ENCODE data around the gene CARD9.

CARD9 gene

DNA sequence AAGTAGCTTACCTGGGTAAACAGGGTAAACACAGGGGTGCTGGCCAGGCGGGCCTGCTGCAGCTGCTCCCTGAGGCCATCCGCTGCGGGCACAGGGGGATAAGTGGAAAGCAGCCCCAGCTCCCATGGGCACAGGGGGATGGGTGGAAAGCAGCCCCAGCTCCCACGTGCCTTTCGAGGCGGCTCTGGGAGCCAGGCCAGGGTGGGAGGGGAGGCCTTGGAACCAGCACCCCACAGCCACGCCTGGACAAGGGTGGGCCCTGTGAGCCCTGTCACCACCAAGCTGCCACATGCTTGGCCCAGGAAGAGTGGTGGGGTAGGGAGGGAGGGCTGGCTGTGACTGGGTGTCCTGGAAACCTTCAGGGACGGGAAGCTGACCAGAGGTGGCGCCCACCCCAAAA lies 7.8 kb upstream of the CARD9 start:
- no peak for DNase-seq (ENCODE audit: low read depth in 1 of 2, low spot score in 1 of 2)

DNA sequence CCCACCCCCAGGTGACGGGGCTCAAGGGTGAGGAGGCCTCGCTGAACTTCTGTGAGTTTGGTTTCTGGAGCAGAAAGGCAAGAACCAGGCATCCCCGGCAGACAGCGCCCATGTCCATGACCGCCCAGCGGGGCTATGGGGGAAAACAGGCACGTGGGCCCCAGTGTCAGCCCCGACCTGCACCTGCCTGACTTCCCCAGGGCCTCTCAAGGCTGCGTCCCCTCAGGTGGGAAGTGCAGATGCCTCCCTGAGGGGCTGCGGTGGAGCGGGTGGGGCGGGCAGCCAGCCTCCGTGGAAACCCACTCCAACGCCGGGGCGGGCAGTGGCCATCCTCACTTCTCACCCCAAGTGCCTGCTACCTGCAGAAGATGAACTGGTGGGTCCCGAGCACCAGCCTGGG lies 6.9 kb upstream of the CARD9 start:
- DNase-seq (ENCODE audit: low read depth in 1 of 2, low spot score in 1 of 2): no peak

DNA sequence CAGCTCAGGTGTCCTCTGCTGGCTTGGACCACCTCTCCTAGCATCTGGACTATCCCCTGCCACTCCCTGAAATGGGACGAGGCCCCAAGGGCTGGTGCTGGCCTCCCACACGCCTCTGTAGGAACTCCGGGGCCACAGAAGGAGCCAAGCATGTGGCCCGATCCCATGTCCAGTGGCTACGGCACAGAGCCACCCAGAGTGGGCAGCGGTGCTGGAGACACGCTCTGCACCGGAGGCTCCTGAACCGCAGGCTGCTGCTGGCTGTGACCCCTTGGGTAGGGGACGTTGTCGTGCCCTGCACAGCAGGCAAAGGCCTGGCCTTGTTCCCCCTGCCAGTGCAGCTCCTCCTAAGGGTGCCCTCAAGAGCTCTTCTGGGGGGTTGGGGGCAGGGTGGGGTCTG lies 6.4 kb upstream of the CARD9 start:
- no peak for DNase-seq (ENCODE audit: low read depth in 1 of 2, low spot score in 1 of 2)

DNA sequence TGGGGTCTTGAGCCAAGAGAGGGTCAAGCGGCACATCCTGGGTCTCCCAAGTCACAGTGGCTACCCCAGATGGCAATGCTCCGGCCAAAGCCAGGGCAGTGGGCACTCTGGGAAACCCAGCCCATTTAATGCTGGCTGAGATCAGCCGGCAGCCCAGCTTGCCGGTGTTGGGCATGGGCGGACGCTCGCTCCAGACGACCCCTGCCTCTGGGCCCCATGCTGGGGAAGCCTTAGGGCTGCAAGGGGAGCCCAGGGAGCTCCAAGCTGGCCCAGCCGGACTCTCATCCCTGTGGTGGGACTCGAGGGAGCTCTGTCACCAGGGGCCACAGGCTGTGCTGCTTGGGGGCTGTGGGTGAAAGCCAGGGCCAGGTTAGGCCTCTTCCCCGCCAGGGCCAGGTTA lies 5.9 kb upstream of the CARD9 start:
- no peak for DNase-seq (ENCODE audit: low read depth in 1 of 2, low spot score in 1 of 2)

DNA sequence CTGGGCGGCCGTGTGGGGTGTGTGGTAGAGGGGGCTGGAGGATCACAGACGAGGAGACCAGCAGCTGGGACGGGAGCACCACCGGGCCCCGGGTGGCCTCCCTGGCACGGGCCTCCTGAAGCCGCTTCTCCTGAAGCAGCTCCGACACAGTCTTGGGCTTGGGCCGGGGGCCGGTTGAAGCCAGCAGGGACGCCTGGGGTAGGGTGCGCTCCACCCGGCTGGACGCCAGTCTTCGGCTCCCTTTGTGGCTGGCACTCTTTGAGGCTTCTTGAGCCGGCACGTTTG lies 5.5 kb upstream of the CARD9 start:
- DNase-seq (ENCODE audit: low read depth in 1 of 2, low spot score in 1 of 2): no peak

DNA sequence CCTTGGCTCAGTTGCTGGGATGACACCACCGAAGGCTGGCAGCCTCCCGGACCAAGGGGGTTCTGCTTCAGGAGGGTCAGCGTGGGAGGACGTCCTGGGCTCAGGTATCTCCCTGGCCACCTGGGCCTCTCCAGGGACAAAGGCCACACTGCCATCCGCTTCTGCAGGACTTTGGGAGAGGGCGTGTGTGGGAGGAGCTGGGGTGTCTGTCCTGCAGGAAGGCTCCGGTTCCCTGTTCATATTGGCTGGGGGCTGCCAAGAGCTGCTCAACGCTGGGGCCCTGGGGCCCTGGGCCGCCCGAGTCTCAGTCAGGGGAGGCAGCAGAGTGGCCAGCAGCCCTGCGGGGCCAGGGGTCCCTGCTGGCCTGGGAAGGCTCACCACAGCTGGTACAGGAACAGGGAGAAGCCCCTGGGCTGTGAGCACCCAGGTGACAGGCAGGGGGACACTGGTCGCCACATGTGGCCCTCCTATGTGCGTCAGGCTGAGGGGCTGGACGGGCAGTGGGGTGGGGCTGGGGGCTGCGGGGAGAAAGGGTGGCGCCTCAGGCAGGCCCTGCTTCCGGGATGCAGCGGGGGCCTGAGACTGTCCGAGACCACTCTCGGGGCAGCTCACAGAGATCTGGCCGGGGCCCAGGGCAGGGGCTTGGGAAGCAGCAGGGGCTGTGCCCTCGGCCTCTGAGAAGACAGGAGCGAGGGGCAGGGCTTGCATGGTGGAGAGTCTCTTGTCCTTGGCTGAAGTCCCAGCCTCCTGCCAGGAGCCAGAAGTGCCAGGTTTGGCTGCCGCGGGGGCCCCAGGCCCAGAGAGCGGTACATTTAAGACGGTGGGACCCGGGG lies 4.9 kb upstream of the CARD9 start:
- no peak for DNase-seq (ENCODE audit: low read depth in 1 of 2, low spot score in 1 of 2)

DNA sequence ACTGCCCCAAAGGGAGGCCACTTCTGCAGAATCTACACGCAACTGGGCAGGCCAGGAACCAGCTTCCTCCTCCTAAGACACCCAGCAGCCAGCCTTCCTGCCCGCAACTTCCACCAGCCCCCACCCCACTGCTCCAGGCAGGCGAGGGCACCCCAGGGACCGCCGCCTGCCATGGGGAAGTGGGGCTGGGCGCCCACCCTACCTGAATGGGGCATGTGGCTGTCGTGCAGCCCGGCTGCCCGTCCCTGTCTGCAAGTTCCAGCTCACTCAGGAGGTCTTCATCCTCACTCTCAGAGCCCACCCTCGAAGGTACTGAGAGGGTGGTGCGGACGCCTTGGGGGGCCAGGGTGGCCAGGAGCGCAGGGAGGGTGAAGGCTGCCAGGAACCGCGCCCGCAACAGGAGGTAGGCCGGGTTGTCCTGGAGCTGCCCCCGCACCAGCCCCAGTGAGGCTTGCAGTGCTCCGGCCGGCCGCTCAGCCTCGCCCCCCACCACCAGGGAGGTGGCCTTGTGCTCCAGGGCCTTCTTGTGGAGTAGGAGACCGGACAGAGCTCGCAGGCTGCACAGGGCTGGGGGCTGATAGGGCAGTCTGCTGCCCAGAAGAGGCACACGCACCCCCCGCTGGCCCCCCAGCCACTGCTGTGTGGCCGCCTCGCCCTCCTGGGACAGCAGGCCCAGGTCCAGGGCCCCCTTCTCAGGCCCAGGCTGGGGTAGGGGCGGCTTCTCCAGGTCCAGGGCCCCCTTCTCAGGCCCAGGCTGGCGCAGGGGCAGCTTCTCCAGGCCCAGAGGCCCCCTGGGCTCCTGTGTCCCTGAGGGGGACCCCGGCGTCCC lies 4.1 kb upstream of the CARD9 start:
- no peak for DNase-seq (ENCODE audit: low read depth in 1 of 2, low spot score in 1 of 2)

DNA sequence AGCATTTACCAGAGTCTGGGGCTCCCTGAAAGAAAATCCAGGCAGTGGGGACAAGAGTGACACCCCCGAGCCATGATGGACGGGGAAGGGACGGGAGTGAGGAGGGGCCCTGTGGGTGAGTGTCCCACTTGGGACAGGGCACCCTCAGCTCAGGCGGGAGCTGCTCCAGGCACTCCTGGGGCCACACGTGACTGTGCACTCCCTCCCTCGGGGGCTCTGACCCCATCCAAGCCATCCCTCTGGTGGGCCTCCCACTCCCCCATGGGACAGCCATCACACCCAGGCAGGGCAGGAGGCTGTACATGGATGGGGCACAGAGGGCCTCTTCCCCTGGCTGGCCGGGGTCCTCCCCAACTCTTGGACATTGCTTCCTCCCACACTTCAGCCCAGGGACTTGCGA lies 3.0 kb upstream of the CARD9 start:
- no peak for DNase-seq (ENCODE audit: low read depth in 1 of 2, low spot score in 1 of 2)

DNA sequence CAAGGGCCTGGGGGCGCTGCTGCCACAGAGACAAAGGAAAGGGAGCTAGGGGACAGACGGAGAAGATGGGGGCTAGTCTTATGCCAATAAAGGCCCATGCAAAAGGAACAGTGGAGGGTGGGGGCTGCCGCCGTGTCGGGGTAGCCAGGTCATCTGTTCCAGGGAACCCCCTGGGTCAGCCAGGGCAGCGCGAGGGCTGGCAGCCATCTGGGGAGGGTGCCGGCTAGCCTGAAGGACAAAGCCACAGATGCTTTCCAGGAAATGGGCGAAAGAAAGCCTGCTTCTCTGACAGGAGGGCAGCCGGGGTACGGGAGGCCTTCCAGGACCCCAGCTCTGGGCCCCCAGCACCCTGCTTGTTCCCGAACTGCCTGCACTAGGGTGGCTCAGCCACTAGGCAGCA lies 1.6 kb upstream of the CARD9 start:
- no peak for DNase-seq (ENCODE audit: low read depth in 1 of 2, low spot score in 1 of 2)

DNA sequence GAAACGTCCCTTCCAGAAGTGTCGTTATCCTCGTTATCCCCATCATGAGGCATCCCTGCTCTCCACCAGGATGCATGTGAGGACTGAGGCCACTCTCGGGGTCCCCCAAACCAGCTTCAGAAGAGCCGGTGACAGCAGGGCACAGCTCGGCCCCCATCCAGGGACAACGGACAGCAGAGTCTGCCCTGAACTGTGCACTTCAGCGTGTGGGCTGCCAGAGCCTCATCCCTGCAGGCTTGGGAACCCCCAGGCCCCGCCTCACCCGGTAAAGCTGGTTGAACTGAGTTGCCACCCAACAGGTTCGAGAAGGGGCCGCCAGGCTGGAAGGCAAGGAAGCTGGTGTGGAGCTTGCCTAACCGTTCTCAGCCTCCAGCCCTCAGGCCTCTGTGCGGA lies 710 bp upstream of the CARD9 start:
- no peak for DNase-seq (ENCODE audit: low read depth in 1 of 2, low spot score in 1 of 2)

DNA sequence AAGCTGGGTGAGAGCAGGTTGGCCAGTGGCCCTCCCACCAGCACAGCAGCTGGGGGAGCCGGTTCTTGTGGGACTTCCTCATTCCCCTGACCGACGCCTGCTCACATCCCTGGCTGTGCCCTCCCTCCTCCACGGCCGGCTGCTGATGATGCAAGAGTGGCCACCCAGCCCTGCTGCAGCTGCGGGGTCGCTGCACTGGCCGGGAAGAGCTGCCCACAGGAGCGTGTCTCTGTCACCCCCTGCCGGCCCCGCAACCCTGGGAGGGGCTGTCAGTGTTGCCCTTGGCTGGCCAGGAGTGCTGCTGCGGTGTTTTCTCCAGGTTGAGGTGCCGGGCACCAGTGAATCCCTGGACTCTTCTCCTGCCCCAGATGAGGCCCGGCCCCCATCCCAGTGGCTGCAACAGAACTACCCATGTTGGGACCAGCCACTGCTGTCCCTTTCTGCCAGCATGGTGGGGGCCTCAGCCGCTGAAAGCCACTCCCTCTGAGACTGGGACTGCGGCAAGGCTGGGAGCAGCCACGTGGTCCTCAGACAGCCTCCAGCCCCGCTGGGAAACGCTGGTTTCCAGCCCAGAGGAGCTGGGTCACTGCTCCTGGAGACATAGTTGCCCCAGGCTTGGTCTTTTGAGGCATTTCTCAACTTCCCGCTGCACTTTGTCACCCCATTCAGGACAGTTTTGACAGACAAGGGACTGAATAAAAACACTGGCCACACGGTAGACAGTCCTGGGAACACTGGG lies 739 bp downstream of the CARD9 start:
- no peak for DNase-seq (ENCODE audit: low read depth in 1 of 2, low spot score in 1 of 2)

DNA sequence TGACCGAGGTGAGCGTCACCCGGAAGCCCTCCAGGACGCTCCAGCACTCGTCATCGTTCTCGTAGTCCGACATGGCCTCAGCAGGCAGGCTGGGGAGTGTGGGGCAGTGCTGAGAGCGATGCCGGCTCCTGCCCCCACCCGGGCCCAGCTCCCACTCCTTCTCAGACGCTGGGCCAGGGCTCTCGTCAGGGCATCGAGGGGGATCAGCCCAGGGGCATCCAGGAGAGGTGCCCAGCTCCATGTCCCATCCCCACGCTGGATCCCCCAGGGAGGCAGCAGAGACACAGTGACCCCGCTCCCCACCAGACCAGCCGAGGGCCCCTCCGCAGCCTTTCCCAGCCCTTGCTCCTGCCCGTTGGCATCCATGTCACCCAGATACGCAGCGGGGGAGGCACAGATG lies 1.5 kb downstream of the CARD9 start:
- no peak for DNase-seq (ENCODE audit: low read depth in 1 of 2, low spot score in 1 of 2)

DNA sequence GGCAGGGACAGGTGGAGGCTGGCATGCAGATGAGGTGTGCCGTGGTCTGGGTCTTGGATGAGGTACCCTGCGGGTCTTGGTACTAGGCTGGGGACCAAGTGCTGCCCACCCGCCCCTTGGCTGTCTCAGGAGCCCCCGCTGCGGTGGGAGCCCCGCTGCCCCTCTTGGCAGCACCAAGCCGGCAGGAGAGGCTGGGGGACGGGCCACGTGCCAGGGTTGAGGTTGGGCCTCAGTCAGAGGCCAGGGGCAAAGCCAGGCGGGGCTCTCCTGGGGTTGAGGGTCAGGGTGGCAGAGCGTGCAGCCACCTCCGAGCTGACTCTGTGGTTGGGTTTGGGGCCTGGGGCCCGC lies 2.0 kb downstream of the CARD9 start:
- DNase-seq (ENCODE audit: low read depth in 1 of 2, low spot score in 1 of 2): no peak

DNA sequence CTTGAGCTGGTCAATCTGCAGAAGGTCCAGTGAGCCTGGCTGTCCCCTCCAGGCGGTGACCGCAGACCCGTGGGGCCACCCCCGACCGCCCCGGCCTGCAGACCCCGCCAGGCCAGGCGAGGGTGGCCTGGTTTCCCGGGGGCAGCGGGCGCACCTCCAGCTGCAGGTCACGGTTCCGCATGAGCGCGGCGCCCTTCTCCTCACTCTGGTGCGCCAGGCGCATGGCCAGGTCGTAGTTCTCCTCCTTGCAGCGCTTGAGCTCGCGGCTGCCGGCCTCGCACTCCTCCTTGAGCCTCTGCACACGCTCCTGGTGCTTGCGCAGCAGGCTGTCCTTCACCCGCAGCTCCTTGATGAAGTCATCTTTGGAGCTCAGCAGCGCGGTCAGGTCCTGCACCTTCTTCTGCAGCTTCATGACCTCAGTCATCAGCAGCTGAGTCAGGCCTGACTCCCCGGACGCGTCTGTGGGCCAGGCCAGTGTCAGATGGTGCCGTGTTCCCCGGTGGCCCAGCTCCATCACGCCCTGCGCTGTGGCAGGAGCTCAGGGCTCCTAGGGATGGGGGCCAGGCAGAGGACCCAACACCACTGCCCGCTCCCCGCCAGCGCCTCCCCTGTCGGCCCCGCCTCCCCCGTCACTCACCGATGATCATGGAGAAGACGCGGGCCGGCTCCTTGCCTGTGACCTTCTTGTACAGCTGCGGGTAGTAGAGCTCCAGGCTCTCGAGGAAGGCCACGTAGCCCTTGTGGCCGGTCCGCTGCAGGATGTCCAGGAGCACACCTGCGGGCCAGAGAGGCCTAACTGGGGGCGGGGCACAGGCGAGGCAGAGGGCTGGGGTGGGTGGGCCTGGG lies 2.6 kb downstream of the CARD9 start:
- DNase-seq (ENCODE audit: low read depth in 1 of 2, low spot score in 1 of 2): no peak

DNA sequence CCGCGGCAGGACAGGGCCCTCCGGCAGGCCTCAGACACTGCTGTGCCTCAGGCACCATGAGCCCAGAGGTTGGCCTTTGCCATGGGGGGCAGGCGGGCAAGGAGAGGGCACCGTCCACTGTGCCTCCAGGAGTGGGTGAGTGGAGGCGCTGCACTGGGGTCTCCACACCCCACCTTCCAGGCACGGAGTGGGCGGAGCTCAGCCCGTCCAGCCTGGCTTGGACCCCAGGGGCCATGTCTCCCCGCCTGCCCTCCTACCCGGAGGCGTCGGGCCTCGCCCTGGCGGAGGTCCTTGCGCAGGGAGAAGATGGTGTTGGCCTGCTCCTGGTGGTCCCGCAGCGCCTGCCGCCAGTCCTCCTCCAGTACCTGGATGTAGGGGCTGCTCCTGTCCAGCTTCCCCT lies 3.4 kb downstream of the CARD9 start:
- no peak for DNase-seq (ENCODE audit: low read depth in 1 of 2, low spot score in 1 of 2)

DNA sequence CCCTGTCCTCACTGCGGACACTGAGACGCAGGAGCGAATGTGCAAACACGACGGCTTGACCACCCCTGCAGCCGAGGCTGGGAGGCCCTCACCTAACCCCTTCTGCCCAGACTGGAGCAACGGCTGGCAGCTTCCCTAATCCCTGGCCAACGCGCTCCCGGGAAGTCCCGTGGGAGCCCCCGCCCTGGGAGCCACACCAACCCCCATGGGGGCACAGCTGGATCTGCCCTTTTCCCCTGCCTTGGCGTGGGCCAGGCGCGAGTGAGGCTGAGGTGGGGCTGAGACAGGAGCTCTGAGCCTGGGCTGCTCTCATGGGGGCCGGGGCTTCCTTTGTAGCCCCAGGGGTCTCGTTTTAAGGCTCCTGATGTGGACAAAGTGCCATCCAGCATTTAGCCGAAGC lies 5.3 kb downstream of the CARD9 start:
- DNase-seq (ENCODE audit: low read depth in 1 of 2, low spot score in 1 of 2): no peak

DNA sequence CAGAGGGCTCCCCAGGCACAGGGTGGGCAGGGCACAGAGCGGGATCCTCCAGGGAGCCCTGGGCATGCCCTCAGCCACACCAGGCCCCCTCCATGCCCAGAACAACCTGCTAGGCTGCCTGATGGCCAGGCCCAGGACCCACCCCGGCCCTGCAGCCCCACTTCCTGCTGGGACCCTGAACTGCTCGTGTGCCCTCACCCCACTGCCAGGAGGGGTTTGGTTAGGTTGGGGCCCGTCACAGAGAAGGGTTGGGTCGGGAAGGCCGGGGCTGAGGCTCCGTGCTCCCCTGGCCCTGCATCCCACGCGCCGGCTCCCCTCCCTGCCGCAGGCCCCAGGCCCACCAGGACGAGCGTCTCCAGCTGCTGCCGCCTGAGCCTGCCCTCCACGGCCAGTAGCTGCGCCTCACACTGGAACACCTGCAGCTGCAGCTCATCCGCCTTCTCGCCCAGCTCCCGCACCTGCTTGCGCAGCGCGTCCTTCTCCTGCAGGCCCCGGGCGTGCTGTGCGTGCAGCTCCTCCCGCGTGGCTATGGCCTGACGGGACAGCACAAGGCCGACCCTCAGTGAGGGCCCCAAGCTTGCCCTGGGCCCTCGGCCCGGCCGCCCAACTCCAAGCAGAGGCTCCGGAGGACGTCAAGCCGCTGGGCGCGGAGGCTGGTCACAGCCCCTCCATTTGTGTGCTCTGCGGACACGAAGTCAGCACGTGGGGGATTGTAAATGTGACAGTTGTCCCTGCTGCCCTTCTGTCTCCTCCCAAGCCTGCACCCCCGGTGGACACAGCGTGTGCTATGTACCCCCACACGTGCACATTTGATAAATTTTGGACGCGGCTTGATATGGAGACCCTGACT lies 5.9 kb downstream of the CARD9 start:
- no peak for DNase-seq (ENCODE audit: low read depth in 1 of 2, low spot score in 1 of 2)

DNA sequence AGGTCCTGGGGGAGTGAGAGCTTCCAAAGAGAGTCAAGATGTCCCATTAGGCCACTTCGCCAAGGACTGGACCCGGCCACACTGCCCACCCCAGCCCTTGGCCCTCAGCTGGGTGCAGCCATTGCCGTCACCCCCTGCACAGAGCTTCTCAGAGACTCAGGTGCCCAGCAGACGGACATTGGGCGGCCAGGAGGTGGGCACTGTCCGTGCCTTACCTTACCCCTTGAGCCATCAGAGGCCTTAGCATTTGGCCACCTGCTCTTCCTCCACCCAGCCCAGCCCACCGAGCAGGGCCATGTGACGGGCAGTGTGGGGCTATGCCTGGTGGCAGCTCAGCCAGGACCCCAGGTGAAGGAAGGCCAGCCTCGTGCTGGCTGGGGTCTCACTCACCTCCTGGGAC lies 6.6 kb downstream of the CARD9 start:
- DNase-seq (ENCODE audit: low read depth in 1 of 2, low spot score in 1 of 2): no peak

DNA sequence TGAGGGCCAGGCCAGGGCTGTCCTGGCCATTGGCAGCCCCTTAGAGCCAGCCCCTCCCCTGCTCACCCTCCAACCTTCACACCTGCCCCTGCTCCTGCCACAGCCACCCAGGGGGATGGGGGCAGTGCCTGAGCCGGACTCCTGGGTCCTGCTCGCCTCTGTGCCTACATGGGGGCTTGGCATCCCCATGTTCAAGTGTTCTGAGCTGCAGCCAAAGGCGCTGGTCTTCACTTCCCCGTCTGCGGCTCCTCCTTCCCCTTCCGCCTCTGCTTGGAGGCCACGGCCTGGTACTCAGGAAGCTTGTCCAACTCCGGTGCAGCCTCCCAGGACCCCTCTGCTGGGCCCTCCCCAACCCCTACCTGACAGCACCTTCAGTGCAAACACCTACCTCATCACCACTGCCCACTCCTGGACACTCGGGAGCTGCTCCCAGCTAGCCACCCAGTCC lies 7.7 kb downstream of the CARD9 start:
- no peak for DNase-seq (ENCODE audit: low read depth in 1 of 2, low spot score in 1 of 2)
